ENCODE data around the gene CEP97.

CEP97 gene

GRCh38 chr3:101813817-101814440, 89.5 kb downstream of the CEP97 start:
- no peak for DNase-seq (ENCODE audit: low read depth in 1 of 2, low spot score in 1 of 2)

GRCh38 chr3:101814835-101815234, 90.4 kb downstream of the CEP97 start:
- no peak for DNase-seq (ENCODE audit: low read depth in 1 of 2, low spot score in 1 of 2)

GRCh38 chr3:101816215-101817149, 92.1 kb downstream of the CEP97 start:
- no peak for DNase-seq (ENCODE audit: low read depth in 1 of 2, low spot score in 1 of 2)

- DNase-seq (ENCODE audit: low read depth in 1 of 2, low spot score in 1 of 2), result no peak
These were observed 93.6 kb downstream of the CEP97 start for GRCh38 chr3:101817992-101818391.

GRCh38 chr3:101819649-101820206, 95.3 kb downstream of the CEP97 start:
- no peak for DNase-seq (ENCODE audit: low read depth in 1 of 2, low spot score in 1 of 2)
